Colonic mucosa (tissue), 4 donors: ENCODE results near the gene NLN. TPM values are rescaled to one million over a fixed set of nuclear protein-coding genes. Genes with fewer than 3 reads are reported as not detected.

Source experiments
- DNase-seq: peaks from one replicate; pipeline ENCODE4 v3.0.0-alpha.2; 2020
- H3K27ac ChIP-seq: fragments of 200-600 bp; one replicate; pipeline ENCODE4 v1.8.0; 2021
- H3K27me3 ChIP-seq: fragments of 200-600 bp; one replicate; pipeline ENCODE4 v1.8.0; 2021
- H3K36me3 ChIP-seq: fragments of 200-600 bp; one replicate; pipeline ENCODE4 v1.8.0; 2021
- H3K4me1 ChIP-seq: fragments of 200-600 bp; one replicate; pipeline ENCODE4 v1.8.0; 2021; ENCODE audit warnings: mild to moderate bottlenecking
- H3K4me3 ChIP-seq: fragments of 200-600 bp; one replicate; pipeline ENCODE4 v1.8.0; 2021
- H3K9ac ChIP-seq, 2 donors: one replicate each; pipeline ENCODE4 v1.7.0; 2013; ENCODE audit warnings: control low read depth in 2 of 2, low read depth in 2 of 2, low read length in 2 of 2
- H3K9me3 ChIP-seq: fragments of 200-600 bp; one replicate; pipeline ENCODE4 v1.8.0; 2021
- intact Hi-C: fragments of 100-400 bp; cut with DNase I; formaldehyde crosslinking; loops from one replicate; pipeline ENCODE4 v1.14.1; 2022
- total RNA-seq, 2 donors: library from RNA; stranded (reverse); fragmentation: NEBNext Ultra II Directional in 1 of 2; extraction: Animal tissue kit (Norgen Biotek cat#: 25700) in 1 of 2; gene quantifications; one replicate each; pipeline ENCODE4 v1.2.1, GENCODE V29; 2021
- TF ChIP-seq, protein P1 (sequence below): fragments of 200-600 bp; IDR thresholded peaks from one replicate; pipeline ENCODE4 v1.8.0; 2022; ENCODE audit warnings: antibody characterized with exemption, mild to moderate bottlenecking
- donor health status: healthy.
- donor health status: DM: no; HTN: no; CAD: no.
- donor health status: DM: no; HTN: no; CAD: no.

NLN gene
- total RNA-seq, 2 donors from 2014 or later: 13.7 to 24.6 TPM

DNA sequence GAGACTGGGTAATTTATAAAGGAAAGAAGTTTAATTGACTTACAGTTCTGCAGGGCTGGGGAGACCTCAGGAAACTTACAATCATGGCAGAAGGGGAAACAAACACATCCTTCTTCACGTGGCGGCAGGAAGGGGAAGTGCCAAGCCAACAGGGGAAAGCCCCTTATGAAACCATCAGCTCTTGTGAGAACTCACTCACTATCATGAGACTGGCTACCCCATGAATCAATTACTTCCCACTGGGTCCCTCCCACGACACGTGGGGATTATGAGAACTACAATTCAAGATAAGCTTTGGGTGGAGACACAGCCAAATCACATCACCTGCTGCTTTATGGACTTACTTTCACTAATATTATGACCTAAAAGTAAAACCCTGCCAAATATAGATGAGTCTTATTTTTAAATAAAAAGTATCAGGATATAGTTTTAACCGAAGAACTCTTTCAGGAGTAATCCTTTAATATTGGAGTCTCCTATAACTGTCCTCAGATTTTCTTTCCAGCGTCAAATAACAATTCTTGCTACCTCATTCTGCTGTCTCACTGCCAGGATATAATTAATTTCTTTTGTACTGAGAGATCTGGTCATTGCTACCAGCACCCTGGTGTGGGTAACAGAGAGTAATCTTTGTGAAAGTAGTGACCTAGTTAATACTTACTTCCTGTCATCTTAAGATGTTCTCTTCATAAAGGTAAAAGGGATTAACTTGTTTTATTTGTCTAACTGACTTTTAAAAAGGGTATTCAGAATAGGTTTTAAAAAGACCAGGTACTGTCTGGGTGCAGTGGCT lies 68.6 kb downstream of the NLN start:
- no peaks in the 10 kb centered on the region for H3K27me3 ChIP-seq
- H3K36me3 ChIP-seq: no peaks in the 10 kb centered on the region
- H3K9ac ChIP-seq: no peak overlapping the region
- DNase-seq: no peak
- intact Hi-C loops: no loop called here
- H3K4me3 ChIP-seq: no peak overlapping the region
- H3K27ac ChIP-seq: no peak overlapping the region
- TF ChIP-seq, protein P1, sequence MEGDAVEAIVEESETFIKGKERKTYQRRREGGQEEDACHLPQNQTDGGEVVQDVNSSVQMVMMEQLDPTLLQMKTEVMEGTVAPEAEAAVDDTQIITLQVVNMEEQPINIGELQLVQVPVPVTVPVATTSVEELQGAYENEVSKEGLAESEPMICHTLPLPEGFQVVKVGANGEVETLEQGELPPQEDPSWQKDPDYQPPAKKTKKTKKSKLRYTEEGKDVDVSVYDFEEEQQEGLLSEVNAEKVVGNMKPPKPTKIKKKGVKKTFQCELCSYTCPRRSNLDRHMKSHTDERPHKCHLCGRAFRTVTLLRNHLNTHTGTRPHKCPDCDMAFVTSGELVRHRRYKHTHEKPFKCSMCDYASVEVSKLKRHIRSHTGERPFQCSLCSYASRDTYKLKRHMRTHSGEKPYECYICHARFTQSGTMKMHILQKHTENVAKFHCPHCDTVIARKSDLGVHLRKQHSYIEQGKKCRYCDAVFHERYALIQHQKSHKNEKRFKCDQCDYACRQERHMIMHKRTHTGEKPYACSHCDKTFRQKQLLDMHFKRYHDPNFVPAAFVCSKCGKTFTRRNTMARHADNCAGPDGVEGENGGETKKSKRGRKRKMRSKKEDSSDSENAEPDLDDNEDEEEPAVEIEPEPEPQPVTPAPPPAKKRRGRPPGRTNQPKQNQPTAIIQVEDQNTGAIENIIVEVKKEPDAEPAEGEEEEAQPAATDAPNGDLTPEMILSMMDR: no peak
- no peaks in the 10 kb centered on the region for H3K9me3 ChIP-seq
- H3K4me1 ChIP-seq: no peaks in the 10 kb centered on the region

DNA sequence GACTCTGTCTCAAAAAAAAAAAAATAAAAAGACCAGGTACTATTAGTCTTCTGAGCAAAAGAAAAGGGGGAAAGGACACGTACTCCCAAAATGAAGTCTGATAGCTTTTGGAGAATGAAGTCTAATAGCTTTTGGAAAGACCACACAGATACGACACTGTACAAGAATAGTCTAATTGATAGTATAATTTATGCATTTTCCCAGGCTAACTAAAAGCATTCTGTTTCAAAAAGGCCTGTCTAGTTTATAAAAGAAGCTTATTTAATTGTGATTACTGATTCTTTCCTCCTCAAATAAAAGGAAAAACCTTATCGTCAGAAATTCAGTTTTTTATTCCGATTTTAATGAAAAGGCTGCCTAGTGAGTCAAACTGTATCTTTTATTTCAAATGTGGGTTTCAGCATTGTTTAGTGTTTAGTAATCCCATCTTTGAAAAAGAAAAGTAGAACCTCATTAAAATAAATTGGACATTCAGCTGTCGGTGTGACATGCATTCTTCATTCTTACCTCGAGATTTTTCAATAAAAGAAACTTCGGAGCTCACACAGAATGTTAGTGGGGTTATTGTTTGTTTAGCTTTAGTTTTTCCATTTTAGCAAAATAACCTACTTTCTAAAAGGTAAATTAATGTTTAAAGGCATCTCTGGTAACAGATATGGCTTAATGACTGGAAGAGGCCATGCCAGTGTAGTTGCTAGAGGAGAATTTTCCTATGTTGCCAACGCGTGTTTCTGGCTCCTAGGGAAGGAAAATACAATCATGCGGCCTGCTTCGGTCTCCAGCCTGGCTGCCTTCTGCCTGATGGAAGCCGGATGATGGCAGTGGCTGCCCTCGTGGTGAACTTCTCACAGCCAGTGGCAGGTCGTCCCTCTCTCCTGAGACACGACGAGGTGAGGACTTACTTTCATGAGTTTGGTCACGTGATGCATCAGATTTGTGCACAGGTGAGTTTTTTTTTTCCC lies 70.0 kb downstream of the NLN start:
- H3K27me3 ChIP-seq: no peaks in the 10 kb centered on the region
- H3K4me1 ChIP-seq: no peaks in the 10 kb centered on the region
- no peak for DNase-seq
- H3K27ac ChIP-seq: no peak overlapping the region
- no peak overlapping the region for H3K4me3 ChIP-seq
- H3K9me3 ChIP-seq: no peaks in the 10 kb centered on the region
- no peaks in the 10 kb centered on the region for H3K36me3 ChIP-seq
- intact Hi-C loops: no loop called here
- TF ChIP-seq, protein P1: no peak
- no peak overlapping the region for H3K9ac ChIP-seq

DNA sequence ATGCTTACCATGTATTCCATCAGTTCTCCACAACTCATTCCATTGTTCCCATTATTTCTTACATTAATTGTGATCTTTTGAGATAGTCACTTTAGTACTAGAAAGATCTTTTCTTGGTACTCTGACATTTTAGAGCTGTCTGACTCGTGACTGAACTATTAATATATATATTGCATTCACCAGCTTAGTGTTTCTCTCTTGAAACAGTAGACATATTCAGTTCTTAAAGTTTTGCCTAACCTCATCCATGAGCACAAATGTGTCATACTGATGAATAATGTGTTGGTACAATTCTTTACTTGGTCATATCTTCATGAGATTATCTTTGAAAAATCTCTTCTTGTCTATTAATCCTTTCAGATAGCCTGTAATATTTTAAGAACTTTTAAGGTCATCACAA lies 74.3 kb downstream of the NLN start:
- H3K4me3 ChIP-seq: no peak overlapping the region
- H3K27me3 ChIP-seq: no peaks in the 10 kb centered on the region
- TF ChIP-seq, protein P1: no peak
- intact Hi-C loops: no loop called here
- DNase-seq: no peak
- H3K36me3 ChIP-seq: no peaks in the 10 kb centered on the region
- H3K27ac ChIP-seq: no peak overlapping the region
- no peaks in the 10 kb centered on the region for H3K9me3 ChIP-seq
- H3K9ac ChIP-seq: no peak overlapping the region
- H3K4me1 ChIP-seq: no peaks in the 10 kb centered on the region

DNA sequence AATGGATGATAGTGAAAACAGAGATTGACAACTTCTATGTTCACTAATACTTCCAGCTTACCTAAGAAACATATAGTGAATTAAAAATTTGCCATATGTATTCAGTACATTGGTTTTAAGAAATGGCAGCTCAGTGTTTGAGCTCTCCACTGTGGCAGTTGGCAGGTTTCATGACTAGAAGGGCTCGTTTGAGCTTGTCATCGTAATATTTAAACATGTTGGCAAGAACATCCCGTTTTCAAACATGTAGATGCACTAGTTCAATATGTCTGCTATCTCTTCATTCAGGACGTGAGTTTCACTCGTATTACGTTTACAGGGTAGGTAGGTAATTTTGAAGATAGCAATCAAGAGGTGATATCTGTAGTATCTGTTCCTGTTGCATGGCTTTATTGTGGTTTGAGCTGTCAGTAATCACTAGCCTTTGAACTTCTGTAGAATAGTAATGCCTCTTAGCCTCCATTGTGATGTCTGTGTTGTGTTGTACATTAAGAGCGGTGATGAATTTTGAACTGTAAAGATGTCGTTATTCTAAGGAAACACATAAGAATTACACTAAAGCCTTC lies 74.8 kb downstream of the NLN start:
- Histone ChIP-seq H3K9ac (no peak overlapping the region), H3K4me3 (no peak overlapping the region), H3K36me3 (no peaks in the 10 kb centered on the region), H3K4me1 (no peaks in the 10 kb centered on the region), H3K9me3 (no peaks in the 10 kb centered on the region), H3K27me3 (no peaks in the 10 kb centered on the region), H3K27ac (no peak overlapping the region)
- TF ChIP-seq, protein P1: no peak
- intact Hi-C loops: no loop called here
- DNase-seq: no peak

DNA sequence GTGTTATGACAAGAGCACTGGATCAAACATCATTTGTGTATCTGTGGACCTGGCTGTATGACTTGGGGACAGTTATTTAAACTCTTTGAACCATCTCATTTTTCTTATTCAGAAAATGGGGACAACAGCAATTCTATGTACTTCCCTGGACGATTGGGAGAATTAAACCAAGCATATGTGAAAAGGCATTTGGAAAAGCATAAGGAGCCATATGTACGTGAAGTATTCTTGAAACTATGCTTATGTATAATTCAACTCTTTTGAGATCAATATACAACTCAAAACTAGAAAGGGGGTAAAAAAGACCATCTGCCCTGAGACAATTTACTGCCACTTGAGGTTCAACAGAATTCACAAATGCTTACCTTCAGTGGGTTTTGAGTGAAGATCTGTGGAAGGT lies 75.5 kb downstream of the NLN start:
- intact Hi-C loops: no loop called here
- H3K9ac ChIP-seq: no peak overlapping the region
- DNase-seq: no peak
- H3K4me3 ChIP-seq: no peak overlapping the region
- TF ChIP-seq, protein P1: no peak
- H3K4me1 ChIP-seq: no peaks in the 10 kb centered on the region
- H3K9me3 ChIP-seq: no peaks in the 10 kb centered on the region
- H3K27me3 ChIP-seq: no peaks in the 10 kb centered on the region
- H3K36me3 ChIP-seq: no peaks in the 10 kb centered on the region
- no peak overlapping the region for H3K27ac ChIP-seq
